HG02763 (cell line): ENCODE data around the gene MRAP2.

Experiments
- ATAC-seq: cut with Tn5 transposase; IDR thresholded peaks from one replicate; pipeline ENCODE4 v1.9.1; 2021; ENCODE audit warnings: mild to moderate bottlenecking, moderate library complexity; ENCODE audit not compliant: unreplicated experiment

The MRAP2 gene

GRCh38 chr6:84033523-84034451 is at the start of gene MRAP2:
Gene MRAP2 (plus strand): TSS chr6:84033772. CDS start chr6:84055319, 21,547 bp downstream.
- no peak for ATAC-seq

- ATAC-seq: no peak
Measured at GRCh38 chr6:83984411-83984810, 49.2 kb upstream of the MRAP2 start.

GRCh38 chr6:83985308-83985713 is 48.3 kb upstream of the MRAP2 start:
- ATAC-seq: no peak

- no peak for ATAC-seq
Measured at GRCh38 chr6:83985715-83986114, 47.9 kb upstream of the MRAP2 start.

GRCh38 chr6:83998021-83998584 is 35.5 kb upstream of the MRAP2 start:
- no peak for ATAC-seq

- ATAC-seq: no peak
Measured at GRCh38 chr6:84001119-84001518, 32.5 kb upstream of the MRAP2 start.

- ATAC-seq: no peak
Measured at GRCh38 chr6:84002226-84002625, 31.3 kb upstream of the MRAP2 start.

GRCh38 chr6:84003131-84003530 is 30.4 kb upstream of the MRAP2 start:
- ATAC-seq: no peak

- no peak for ATAC-seq
Measured at GRCh38 chr6:84003654-84004053, 29.9 kb upstream of the MRAP2 start.

GRCh38 chr6:84007871-84008270 is 25.7 kb upstream of the MRAP2 start:
- no peak for ATAC-seq

- ATAC-seq: no peak
Measured at GRCh38 chr6:84013354-84013753, 20.2 kb upstream of the MRAP2 start.

GRCh38 chr6:84013931-84014330 is 19.6 kb upstream of the MRAP2 start:
- no peak for ATAC-seq

- ATAC-seq: no peak
Measured at GRCh38 chr6:84016029-84016428, 17.5 kb upstream of the MRAP2 start.

GRCh38 chr6:84017709-84018452 is 15.7 kb upstream of the MRAP2 start:
- no peak for ATAC-seq

GRCh38 chr6:84018453-84019061 is 15.0 kb upstream of the MRAP2 start:
- no peak for ATAC-seq

- ATAC-seq: no peak
Measured at GRCh38 chr6:84019141-84019841, 14.3 kb upstream of the MRAP2 start.

- no peak for ATAC-seq
Measured at GRCh38 chr6:84019842-84020211, 13.7 kb upstream of the MRAP2 start.

- no peak for ATAC-seq
Measured at GRCh38 chr6:84021625-84022024, 11.9 kb upstream of the MRAP2 start.

- no peak for ATAC-seq
Measured at GRCh38 chr6:84026721-84027164, 6.8 kb upstream of the MRAP2 start.

- ATAC-seq: no peak
Measured at GRCh38 chr6:84027340-84028181, 6.0 kb upstream of the MRAP2 start.
